ENCODE results near the gene HDHD2. TPM values are rescaled to one million over a fixed set of nuclear protein-coding genes. Genes with fewer than 3 reads are reported as not detected.

Gene HDHD2
- total and polyA plus RNA-seq, 5 donors, result 23.0 to 39.9 (median 35.4) TPM

DNA sequence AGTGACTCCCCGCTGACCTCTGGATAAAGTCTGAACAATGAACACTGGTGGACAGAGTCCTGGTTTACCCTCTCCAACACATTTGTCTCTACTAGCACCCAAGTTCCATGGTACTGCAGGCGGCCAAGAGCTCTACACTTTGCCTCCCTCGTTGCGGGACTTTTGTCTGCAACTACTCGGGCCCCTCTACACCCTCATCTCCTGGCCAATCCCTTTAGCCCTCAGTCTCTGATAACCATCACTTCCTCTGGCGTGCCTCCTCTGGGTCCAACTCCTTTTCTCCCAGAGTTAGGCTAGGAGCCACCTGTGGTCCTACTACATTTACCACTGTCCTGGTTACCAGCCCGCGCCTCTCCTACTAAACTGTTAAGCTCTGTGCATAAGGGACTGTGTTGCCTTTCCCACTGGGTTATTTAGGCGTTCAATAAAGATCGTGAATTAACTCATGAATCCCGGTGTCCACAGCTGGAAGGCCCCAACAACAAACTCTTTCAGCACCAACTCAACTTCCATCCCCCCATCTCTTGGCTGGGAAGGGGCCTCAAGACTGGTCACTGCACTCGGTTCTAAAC lies 757 bp downstream of the HDHD2 start:
- peak in 1 of 2 donors; percentile 10 for ATAC-seq
- H3K27me3 ChIP-seq (ENCODE audit: control insufficient read depth, insufficient read depth), result no peaks in the 10 kb centered on the region
- intact Hi-C loops (cut with DNase I), result loop anchor here in 1 of 4 donors (10.0 kb wide), 1 partner anchor 55 kb away; no protein-coding TSS in a partner anchor
- peak overlapping the region; percentile 80 for H3K27ac ChIP-seq (ENCODE audit: low read length)
- peaks cover 2% of the 10 kb centered on the region for H3K4me1 ChIP-seq (ENCODE audit: control insufficient read depth, insufficient read depth, low read length)
- peak overlapping the region; percentile 72 for H3K4me3 ChIP-seq (ENCODE audit: low read length)
- WGBS, result 23% methylated on average over 12 of the region's 12 CpGs
- peak in 1 of 3 donors; percentile 38 for DNase-seq
- H3K9me3 ChIP-seq (ENCODE audit: control insufficient read depth, low read length), result no peaks in the 10 kb centered on the region

DNA sequence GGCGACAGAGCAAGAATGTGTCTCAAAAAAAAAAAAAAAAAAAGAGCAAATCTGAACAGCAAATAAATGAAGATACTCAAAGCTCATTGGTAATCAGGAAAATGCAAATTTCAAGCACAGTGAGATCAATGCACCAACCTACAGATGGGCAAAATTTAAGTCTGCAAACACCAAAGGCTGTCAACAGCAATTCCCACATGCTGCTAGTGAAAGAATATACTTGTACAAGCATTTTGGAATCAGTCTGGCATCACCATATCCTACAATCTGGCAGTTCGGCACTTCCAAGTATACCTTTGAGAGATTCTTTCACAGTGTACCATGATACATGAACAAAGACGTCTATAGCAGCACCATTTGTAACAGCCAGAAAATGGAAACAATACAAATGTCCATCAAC lies 4.1 kb downstream of the HDHD2 start:
- Histone ChIP-seq H3K9me3 (ENCODE audit: control insufficient read depth, low read length) (no peaks in the 10 kb centered on the region), H3K27ac (ENCODE audit: low read length) (no peak overlapping the region), H3K4me3 (ENCODE audit: low read length) (no peak overlapping the region), H3K4me1 (ENCODE audit: control insufficient read depth, insufficient read depth, low read length) (peaks cover 2% of the 10 kb centered on the region), H3K27me3 (ENCODE audit: control insufficient read depth, insufficient read depth) (no peaks in the 10 kb centered on the region)
- ATAC-seq (no peak), DNase-seq (no peak)
- intact Hi-C loops (cut with DNase I), result loop anchor here in 1 of 4 donors (10.0 kb wide), 1 partner anchor 59 kb away; no protein-coding TSS in a partner anchor
- whole genome bisulfite sequencing, result 85% methylated on average over 3 of the region's 3 CpGs

DNA sequence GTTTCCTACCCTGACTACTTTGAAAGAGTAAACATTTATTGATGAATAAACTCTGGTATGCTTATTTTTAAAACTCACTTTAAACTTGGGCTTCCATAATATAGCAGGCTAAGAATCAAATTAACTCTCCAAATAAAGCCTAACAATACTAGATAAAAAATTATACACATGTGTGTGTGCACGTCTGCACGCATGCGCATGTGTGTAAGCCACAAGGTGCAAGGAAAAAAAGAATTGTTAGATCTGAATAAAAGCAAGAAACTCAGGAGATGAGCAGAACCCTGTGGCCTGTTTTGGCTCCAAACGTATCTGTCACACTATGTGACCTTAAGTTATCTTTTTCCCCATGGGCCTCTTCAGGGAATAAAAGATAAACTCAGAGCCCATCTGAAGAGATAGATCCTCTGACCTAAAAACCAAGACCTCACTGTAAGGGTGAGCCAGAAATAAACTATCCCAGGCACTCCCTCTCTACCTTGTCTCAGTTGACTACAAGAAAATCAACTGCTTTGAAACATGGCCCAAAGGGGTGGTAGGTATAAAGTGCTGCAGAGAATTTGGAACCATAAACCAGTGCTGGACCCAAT lies 6.3 kb downstream of the HDHD2 start:
- WGBS, result 82% methylated on average over 4 of the region's 4 CpGs
- intact Hi-C loops (cut with DNase I), result loop anchor here in 1 of 4 donors (10.0 kb wide), 1 partner anchor 61 kb away; no protein-coding TSS in a partner anchor
- Histone ChIP-seq H3K4me3 (ENCODE audit: low read length) (no peak overlapping the region), H3K27me3 (ENCODE audit: control insufficient read depth, insufficient read depth) (no peaks in the 10 kb centered on the region), H3K9me3 (ENCODE audit: control insufficient read depth, low read length) (no peaks in the 10 kb centered on the region), H3K4me1 (ENCODE audit: control insufficient read depth, insufficient read depth, low read length) (no peaks in the 10 kb centered on the region), H3K27ac (ENCODE audit: low read length) (no peak overlapping the region)
- no peak for ATAC-seq
- DNase-seq, result no peak

DNA sequence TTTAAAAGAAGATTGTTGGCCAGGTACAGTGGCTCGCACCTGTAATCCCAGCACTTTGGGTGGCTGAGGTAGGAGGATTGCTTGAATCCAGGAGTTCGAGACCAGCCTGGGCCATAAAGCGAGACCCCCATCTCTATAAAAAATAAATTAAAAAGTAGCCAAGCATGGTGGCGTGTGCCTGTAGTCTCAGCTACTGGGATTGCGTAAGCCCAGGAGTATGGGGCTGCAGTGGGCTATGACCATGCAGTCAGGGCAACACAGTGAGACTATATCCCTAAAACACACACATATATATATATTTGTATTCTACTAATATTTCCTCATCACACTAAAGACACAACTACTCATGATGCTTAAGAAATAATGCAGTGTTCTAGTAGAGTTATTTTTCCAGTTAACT lies 7.1 kb downstream of the HDHD2 start:
- Histone ChIP-seq H3K4me3 (ENCODE audit: low read length) (no peak overlapping the region), H3K27ac (ENCODE audit: low read length) (no peak overlapping the region), H3K9me3 (ENCODE audit: control insufficient read depth, low read length) (no peaks in the 10 kb centered on the region), H3K27me3 (ENCODE audit: control insufficient read depth, insufficient read depth) (no peaks in the 10 kb centered on the region), H3K4me1 (ENCODE audit: control insufficient read depth, insufficient read depth, low read length) (no peaks in the 10 kb centered on the region)
- WGBS, result 97% methylated on average over 5 of the region's 5 CpGs
- DNase-seq (no peak), ATAC-seq (no peak)
- intact Hi-C loops (cut with DNase I), result loop anchor here in 1 of 4 donors (10.0 kb wide), 1 partner anchor 62 kb away; no protein-coding TSS in a partner anchor

DNA sequence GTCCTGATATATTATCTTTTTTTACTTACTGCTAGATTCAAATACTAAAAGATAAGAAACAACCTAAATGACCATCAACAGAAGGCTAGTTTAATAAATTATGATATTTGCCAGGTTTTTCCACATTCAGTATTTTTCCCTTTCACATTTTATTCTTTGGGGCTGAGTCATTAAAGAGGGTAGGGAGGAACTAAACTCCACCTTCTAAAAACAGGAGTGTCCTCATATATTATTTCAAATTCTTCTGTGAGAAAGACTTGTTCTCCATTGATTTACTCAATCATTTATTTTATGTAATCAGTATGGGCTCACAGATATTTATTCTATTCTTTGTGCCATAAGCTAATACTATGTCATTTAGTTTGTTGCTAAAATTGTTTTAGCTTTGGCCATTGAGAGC lies 9.0 kb downstream of the HDHD2 start:
- no peaks in the 10 kb centered on the region for H3K9me3 ChIP-seq (ENCODE audit: control insufficient read depth, low read length)
- H3K27ac ChIP-seq (ENCODE audit: low read length), result no peak overlapping the region
- no peaks in the 10 kb centered on the region for H3K4me1 ChIP-seq (ENCODE audit: control insufficient read depth, insufficient read depth, low read length)
- H3K27me3 ChIP-seq (ENCODE audit: control insufficient read depth, insufficient read depth), result no peaks in the 10 kb centered on the region
- H3K4me3 ChIP-seq (ENCODE audit: low read length), result no peak overlapping the region
- intact Hi-C loops (cut with DNase I), result loop anchor here in 1 of 4 donors (10.0 kb wide), 1 partner anchor 64 kb away; no protein-coding TSS in a partner anchor
- no peak for DNase-seq
- ATAC-seq, result no peak

DNA sequence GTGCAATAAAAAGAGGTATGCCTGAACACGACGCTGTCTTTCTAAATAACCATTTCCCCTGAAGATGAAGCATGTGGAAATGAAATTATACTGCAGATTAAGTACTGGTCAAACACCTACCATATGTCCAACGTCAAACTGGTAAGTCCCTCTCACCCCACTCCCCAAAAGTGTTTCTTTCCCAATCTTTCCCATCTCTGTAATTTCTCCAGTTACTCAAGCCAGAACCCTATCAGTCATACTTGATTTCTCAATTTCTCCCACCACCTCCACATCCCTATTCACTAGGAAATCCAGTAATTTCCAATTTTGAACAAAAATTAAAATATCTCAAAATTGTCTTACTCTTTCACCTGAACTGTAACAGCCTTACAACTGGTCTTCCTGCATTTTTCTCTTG lies 29.2 kb downstream of the HDHD2 start:
- Histone ChIP-seq H3K4me1 (ENCODE audit: control insufficient read depth, insufficient read depth, low read length) (no peaks in the 10 kb centered on the region), H3K27ac (ENCODE audit: low read length) (no peak overlapping the region), H3K4me3 (ENCODE audit: low read length) (no peak overlapping the region), H3K27me3 (ENCODE audit: control insufficient read depth, insufficient read depth) (no peaks in the 10 kb centered on the region), H3K9me3 (ENCODE audit: control insufficient read depth, low read length) (no peaks in the 10 kb centered on the region)
- intact Hi-C loops (cut with DNase I), result no loop called here
- ATAC-seq, result no peak
- no peak for DNase-seq
- 95% methylated on average over 3 of the region's 3 CpGs for WGBS

DNA sequence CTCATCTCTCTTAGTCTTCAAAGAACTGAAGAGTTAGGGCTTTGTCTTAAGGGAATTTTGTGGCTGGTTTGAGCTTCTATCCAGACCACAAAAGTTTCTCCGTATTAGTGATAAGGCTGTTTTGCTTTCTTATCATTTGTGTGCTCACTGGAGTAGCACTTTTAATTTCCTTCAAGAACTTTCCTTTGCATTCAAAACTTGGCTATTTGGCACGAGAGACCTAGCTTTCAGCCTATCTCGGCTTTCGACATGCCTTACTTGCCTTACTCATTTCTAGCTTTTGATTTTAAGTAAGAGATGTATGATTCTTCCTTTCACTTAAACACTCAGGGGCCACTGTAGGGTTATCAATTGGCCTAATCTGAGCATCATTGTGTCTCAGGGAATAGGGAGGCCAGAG lies 29.9 kb downstream of the HDHD2 start:
- H3K27ac ChIP-seq (ENCODE audit: low read length), result no peak overlapping the region
- H3K4me3 ChIP-seq (ENCODE audit: low read length), result no peak overlapping the region
- no peaks in the 10 kb centered on the region for H3K4me1 ChIP-seq (ENCODE audit: control insufficient read depth, insufficient read depth, low read length)
- DNase-seq (no peak), ATAC-seq (no peak)
- no peaks in the 10 kb centered on the region for H3K27me3 ChIP-seq (ENCODE audit: control insufficient read depth, insufficient read depth)
- H3K9me3 ChIP-seq (ENCODE audit: control insufficient read depth, low read length), result no peaks in the 10 kb centered on the region
- intact Hi-C loops (cut with DNase I), result no loop called here
- 72% methylated on average over 4 of the region's 4 CpGs for WGBS

DNA sequence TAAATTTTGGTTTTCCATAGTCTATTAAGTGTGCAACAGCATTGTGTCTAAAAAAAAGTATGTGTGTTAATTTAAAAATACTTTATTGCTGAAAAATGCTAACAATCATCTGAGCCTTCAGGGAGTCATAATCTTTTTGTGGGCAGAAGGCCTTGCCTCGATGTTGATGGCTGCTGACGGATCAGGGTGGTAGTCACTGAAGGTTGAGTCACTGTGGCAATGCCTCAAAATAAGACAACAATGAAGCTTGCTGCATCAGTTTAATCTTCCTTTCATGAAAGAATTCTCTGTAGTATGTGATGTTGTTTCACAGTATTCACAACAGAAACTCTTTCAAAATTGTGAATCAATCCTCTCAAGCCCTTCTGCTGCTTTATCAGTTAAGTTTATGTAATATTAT lies 31.3 kb downstream of the HDHD2 start:
- WGBS, result 94% methylated on average over 2 of the region's 2 CpGs
- Histone ChIP-seq H3K27ac (ENCODE audit: low read length) (no peak overlapping the region), H3K4me3 (ENCODE audit: low read length) (no peak overlapping the region), H3K4me1 (ENCODE audit: control insufficient read depth, insufficient read depth, low read length) (no peaks in the 10 kb centered on the region), H3K9me3 (ENCODE audit: control insufficient read depth, low read length) (no peaks in the 10 kb centered on the region), H3K27me3 (ENCODE audit: control insufficient read depth, insufficient read depth) (no peaks in the 10 kb centered on the region)
- intact Hi-C loops (cut with DNase I), result no loop called here
- DNase-seq, result no peak
- no peak for ATAC-seq

DNA sequence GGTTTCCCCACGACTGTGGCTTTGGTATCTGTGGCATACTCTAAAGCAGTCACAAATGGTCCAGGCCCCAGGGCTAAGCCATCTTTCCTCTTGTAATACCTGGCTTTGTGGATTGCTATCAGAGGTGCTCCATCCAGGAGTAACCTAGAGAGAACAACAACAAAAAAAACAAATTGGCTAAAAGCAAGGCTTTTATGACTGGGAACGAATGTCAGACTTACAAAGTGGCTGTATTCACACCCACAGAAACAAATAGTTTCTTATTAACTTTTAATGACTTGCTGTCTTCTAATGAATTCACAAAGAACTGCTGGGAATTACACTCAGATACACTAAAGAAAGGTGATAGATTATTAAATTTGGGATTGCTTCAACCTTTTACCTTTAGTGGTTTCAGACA lies 35.1 kb downstream of the HDHD2 start:
- 88% methylated on average over 2 of the region's 2 CpGs for WGBS

DNA sequence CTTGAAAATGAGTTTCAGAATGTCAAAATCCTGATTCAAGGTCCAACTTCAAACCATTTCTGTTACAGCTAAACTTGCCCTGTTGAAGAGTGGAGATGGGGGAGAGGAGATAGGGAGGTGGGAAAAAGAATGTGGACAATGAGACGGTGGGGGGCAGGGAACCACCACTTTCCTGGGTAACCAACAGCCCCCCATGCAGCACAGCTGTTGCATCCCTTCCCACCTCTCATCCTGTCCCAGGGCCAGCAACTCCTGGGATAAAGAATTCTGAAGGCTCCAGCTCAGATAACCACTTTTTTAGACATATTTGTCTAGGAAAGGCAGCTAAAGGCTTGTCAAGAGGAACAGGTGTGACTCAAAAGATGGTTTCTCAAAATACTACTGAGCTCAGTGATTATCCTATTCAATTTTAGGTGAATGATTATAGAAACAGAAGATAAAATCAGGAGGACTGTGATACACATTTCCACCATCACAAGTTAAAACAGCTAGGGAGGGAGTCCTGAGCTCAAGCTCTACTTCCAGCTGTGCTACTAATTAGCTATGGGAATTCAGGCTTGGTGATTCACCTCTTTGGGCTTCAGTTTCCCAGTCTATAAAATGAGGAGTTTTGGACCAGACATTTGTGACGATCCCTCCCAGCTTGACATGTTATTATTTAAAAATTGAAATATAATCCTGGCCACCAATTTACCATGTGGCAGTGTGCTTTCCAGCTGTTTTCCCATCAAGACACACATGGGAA lies 36.3 kb downstream of the HDHD2 start:
- H3K9me3 ChIP-seq (ENCODE audit: control insufficient read depth, low read length), result no peaks in the 10 kb centered on the region
- H3K4me1 ChIP-seq (ENCODE audit: control insufficient read depth, insufficient read depth, low read length), result no peaks in the 10 kb centered on the region
- DNase-seq (no peak), ATAC-seq (no peak)
- no peaks in the 10 kb centered on the region for H3K27me3 ChIP-seq (ENCODE audit: control insufficient read depth, insufficient read depth)
- 92% methylated on average over 2 of the region's 2 CpGs for WGBS
- H3K27ac ChIP-seq (ENCODE audit: low read length), result no peak overlapping the region
- H3K4me3 ChIP-seq (ENCODE audit: low read length), result no peak overlapping the region
- intact Hi-C loops (cut with DNase I), result no loop called here

More for the DNA sequence above, 35.1 kb downstream of the HDHD2 start:
- DNase-seq, result no peak
- Histone ChIP-seq H3K4me3 (ENCODE audit: low read length) (no peak overlapping the region), H3K27me3 (ENCODE audit: control insufficient read depth, insufficient read depth) (no peaks in the 10 kb centered on the region), H3K9me3 (ENCODE audit: control insufficient read depth, low read length) (no peaks in the 10 kb centered on the region), H3K4me1 (ENCODE audit: control insufficient read depth, insufficient read depth, low read length) (no peaks in the 10 kb centered on the region), H3K27ac (ENCODE audit: low read length) (no peak overlapping the region)
- ATAC-seq, result no peak
- intact Hi-C loops (cut with DNase I), result no loop called here

DNA sequence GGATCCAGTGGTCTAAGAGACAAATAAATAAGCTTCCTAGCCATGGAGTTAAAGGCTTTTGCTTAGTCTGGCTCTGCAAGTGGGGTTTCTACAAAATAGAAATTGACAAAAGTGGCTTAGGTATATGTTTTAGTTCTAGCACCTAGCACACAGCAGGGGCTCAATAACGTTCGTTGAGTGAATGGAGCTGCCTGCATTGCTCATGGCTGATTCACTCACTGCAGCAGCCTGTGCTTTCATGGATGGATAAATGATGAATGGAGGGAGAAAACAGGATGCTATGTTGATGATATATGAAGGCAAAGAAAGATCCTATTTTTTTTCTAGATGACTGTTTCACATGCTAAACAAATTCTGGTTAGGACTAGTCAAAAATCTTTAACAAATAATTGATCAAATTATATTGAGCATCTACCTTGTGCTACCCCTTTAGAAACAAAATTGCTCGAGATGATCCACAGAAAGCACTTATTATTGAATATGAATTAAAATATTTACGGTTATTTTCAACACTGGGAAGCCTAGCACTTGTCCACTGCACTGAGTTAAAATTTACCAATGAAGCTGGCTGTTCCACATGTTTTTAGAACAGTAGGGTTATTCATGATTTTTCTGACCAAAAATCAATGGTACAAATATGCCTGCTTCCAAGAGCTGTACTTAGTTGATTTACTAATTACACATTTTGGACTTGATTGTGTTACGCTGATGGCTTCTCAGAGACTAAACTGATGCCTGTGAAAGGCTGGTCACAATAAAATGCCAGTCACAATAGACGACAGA lies 39.6 kb downstream of the HDHD2 start:
- DNase-seq (no peak), ATAC-seq (no peak)
- Histone ChIP-seq H3K27ac (ENCODE audit: low read length) (no peak overlapping the region), H3K27me3 (ENCODE audit: control insufficient read depth, insufficient read depth) (no peaks in the 10 kb centered on the region), H3K9me3 (ENCODE audit: control insufficient read depth, low read length) (no peaks in the 10 kb centered on the region), H3K4me3 (ENCODE audit: low read length) (no peak overlapping the region), H3K4me1 (ENCODE audit: control insufficient read depth, insufficient read depth, low read length) (no peaks in the 10 kb centered on the region)
- WGBS, result 85% methylated on average over 6 of the region's 6 CpGs
- intact Hi-C loops (cut with DNase I), result no loop called here

Measured in right cardiac atrium (tissue), 5 donors.